ENCODE measurements around the gene TTC12. TPM values are rescaled to one million over a fixed set of nuclear protein-coding genes. Genes with fewer than 3 reads are reported as not detected.
A peak's percentile ranks its signal among the peaks of the same experiment; 100 is the strongest.

The TTC12 gene
- total and polyA plus RNA-seq, 10 of the 15 experiments (the other 5 are each of a cell fraction or from before 2014, with no cell fraction given), result 3.7 to 14.0 (median 8.1) TPM

DNA sequence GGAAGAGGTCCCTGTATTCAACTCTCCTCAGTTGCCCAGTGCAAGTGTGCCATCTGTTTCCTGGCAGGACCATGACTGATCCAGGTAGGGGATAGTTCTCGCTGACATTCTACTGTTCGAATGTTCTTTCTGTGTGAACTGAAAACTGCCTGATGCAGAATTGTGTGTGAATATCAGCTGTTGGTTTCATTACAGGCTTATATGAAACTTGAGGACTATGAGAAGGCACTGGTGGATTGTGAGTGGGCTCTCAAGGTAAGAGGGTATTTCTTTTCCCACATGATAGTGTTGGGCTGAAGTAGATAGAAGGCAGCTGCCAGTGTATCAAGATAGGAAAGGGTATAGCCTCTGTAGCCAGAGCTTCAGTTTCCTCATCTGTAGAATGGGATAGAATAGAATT, 15.3 kb downstream of the TTC12 start:
- Histone ChIP-seq H3K27ac (ENCODE audit: control insufficient read depth, insufficient read depth) (peak overlapping the region; percentile 47), H3K9ac (ENCODE audit: control insufficient read depth, insufficient read depth, low read length) (no peak overlapping the region), H3K4me1 (ENCODE audit: control insufficient read depth, insufficient read depth, low read length) (peaks cover 16% of the 10 kb centered on the region), H3K27me3 (replicated peaks in 1 of 2; ENCODE audit: control insufficient read depth in 2 of 2, insufficient read depth in 2 of 2, low read length in 1 of 2) (no peaks in the 10 kb centered on the region), H3K4me2 (ENCODE audit: control insufficient read depth, insufficient read depth) (no peak overlapping the region), H3K4me3 (no peak overlapping the region), H2AFZ (ENCODE audit: control insufficient read depth, low read depth, low read length) (no peak overlapping the region), H4K20me1 (ENCODE audit: control insufficient read depth, insufficient read depth) (no peaks in the 10 kb centered on the region), H3K36me3 (ENCODE audit: control insufficient read depth in 2 of 2, insufficient read depth in 2 of 2, low read length in 1 of 2) (no peaks in the 10 kb centered on the region), H3K9me3 (replicated peaks; ENCODE audit: control insufficient read depth, insufficient read depth, low read length) (no peaks in the 10 kb centered on the region), H3K79me2 (ENCODE audit: control insufficient read depth, insufficient read depth, low read length) (no peaks in the 10 kb centered on the region)
- DNase-seq (ENCODE audit: low read depth, low spot score), result no peak
- no TSS peak for BruUV-seq (replicated peaks)
- intact Hi-C loops (cut with micrococcal nuclease; ENCODE audit: unreplicated experiment), result no loop called here
- RAD21 ChIA-PET (ENCODE audit: unreplicated experiment), result no interaction called here
- SMC1A ChIA-PET (ENCODE audit: uncharacterized antibody, unreplicated experiment), result interaction anchor here (1.0 to 1.1 kb wide), 2 partner anchors 34 to 722 kb away, joined by 3 to 4 read pairs; no protein-coding TSS in a partner anchor
- no peak for ATAC-seq
- 67% methylated on average over 2 of the region's 2 CpGs for WGBS (ENCODE audit: insufficient coverage, insufficient replicate concordance, low lambda C conversion rate, missing lambda C conversion rate)
- CTCF ChIA-PET, result interaction anchor here (0.6 to 1.2 kb wide), 3 partner anchors 15 to 40 kb away, joined by 3 to 4 read pairs (median 3); partner anchors contain the start of gene TTC12
- in situ Hi-C loops (cut with MboI), result no loop called here
- POLR2A ChIA-PET, result interaction anchor here (1.1 kb wide), 1 partner anchor 13 kb away, joined by 3 read pairs; no protein-coding TSS in a partner anchor
- no peak for FAIRE-seq
- TF ChIP-seq, protein P1, sequence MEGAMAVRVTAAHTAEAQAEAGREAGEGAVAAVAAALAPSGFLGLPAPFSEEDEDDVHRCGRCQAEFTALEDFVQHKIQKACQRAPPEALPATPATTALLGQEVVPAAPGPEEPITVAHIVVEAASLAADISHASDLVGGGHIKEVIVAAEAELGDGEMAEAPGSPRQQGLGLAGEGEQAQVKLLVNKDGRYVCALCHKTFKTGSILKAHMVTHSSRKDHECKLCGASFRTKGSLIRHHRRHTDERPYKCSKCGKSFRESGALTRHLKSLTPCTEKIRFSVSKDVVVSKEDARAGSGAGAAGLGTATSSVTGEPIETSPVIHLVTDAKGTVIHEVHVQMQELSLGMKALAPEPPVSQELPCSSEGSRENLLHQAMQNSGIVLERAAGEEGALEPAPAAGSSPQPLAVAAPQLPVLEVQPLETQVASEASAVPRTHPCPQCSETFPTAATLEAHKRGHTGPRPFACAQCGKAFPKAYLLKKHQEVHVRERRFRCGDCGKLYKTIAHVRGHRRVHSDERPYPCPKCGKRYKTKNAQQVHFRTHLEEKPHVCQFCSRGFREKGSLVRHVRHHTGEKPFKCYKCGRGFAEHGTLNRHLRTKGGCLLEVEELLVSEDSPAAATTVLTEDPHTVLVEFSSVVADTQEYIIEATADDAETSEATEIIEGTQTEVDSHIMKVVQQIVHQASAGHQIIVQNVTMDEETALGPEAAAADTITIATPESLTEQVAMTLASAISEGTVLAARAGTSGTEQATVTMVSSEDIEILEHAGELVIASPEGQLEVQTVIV (IDR thresholded peaks at IDR 0.05; ENCODE audit: borderline replicate concordance, partially characterized antibody), result no peak
- no peak for TF ChIP-seq RELA (IDR thresholded peaks at IDR 0.05; ENCODE audit: borderline replicate concordance, partially characterized antibody)
- TF ChIP-seq, protein P2, sequence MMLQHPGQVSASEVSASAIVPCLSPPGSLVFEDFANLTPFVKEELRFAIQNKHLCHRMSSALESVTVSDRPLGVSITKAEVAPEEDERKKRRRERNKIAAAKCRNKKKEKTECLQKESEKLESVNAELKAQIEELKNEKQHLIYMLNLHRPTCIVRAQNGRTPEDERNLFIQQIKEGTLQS (IDR thresholded peaks at IDR 0.05; ENCODE audit: borderline replicate concordance, extremely low read depth, low read depth, low read length), result no peak
- TF ChIP-seq, protein P3, sequence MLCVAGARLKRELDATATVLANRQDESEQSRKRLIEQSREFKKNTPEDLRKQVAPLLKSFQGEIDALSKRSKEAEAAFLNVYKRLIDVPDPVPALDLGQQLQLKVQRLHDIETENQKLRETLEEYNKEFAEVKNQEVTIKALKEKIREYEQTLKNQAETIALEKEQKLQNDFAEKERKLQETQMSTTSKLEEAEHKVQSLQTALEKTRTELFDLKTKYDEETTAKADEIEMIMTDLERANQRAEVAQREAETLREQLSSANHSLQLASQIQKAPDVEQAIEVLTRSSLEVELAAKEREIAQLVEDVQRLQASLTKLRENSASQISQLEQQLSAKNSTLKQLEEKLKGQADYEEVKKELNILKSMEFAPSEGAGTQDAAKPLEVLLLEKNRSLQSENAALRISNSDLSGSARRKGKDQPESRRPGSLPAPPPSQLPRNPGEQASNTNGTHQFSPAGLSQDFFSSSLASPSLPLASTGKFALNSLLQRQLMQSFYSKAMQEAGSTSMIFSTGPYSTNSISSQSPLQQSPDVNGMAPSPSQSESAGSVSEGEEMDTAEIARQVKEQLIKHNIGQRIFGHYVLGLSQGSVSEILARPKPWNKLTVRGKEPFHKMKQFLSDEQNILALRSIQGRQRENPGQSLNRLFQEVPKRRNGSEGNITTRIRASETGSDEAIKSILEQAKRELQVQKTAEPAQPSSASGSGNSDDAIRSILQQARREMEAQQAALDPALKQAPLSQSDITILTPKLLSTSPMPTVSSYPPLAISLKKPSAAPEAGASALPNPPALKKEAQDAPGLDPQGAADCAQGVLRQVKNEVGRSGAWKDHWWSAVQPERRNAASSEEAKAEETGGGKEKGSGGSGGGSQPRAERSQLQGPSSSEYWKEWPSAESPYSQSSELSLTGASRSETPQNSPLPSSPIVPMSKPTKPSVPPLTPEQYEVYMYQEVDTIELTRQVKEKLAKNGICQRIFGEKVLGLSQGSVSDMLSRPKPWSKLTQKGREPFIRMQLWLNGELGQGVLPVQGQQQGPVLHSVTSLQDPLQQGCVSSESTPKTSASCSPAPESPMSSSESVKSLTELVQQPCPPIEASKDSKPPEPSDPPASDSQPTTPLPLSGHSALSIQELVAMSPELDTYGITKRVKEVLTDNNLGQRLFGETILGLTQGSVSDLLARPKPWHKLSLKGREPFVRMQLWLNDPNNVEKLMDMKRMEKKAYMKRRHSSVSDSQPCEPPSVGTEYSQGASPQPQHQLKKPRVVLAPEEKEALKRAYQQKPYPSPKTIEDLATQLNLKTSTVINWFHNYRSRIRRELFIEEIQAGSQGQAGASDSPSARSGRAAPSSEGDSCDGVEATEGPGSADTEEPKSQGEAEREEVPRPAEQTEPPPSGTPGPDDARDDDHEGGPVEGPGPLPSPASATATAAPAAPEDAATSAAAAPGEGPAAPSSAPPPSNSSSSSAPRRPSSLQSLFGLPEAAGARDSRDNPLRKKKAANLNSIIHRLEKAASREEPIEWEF (IDR thresholded peaks at IDR 0.05; ENCODE audit: insufficient replicate concordance, low read depth, low read length), result no peak
- TF ChIP-seq, protein P4, sequence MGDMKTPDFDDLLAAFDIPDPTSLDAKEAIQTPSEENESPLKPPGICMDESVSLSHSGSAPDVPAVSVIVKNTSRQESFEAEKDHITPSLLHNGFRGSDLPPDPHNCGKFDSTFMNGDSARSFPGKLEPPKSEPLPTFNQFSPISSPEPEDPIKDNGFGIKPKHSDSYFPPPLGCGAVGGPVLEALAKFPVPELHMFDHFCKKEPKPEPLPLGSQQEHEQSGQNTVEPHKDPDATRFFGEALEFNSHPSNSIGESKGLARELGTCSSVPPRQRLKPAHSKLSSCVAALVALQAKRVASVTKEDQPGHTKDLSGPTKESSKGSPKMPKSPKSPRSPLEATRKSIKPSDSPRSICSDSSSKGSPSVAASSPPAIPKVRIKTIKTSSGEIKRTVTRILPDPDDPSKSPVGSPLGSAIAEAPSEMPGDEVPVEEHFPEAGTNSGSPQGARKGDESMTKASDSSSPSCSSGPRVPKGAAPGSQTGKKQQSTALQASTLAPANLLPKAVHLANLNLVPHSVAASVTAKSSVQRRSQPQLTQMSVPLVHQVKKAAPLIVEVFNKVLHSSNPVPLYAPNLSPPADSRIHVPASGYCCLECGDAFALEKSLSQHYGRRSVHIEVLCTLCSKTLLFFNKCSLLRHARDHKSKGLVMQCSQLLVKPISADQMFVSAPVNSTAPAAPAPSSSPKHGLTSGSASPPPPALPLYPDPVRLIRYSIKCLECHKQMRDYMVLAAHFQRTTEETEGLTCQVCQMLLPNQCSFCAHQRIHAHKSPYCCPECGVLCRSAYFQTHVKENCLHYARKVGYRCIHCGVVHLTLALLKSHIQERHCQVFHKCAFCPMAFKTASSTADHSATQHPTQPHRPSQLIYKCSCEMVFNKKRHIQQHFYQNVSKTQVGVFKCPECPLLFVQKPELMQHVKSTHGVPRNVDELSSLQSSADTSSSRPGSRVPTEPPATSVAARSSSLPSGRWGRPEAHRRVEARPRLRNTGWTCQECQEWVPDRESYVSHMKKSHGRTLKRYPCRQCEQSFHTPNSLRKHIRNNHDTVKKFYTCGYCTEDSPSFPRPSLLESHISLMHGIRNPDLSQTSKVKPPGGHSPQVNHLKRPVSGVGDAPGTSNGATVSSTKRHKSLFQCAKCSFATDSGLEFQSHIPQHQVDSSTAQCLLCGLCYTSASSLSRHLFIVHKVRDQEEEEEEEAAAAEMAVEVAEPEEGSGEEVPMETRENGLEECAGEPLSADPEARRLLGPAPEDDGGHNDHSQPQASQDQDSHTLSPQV (IDR thresholded peaks at IDR 0.05), result no peak
